Measurements from ENCODE around the gene AHRR.

AHRR gene

DNA sequence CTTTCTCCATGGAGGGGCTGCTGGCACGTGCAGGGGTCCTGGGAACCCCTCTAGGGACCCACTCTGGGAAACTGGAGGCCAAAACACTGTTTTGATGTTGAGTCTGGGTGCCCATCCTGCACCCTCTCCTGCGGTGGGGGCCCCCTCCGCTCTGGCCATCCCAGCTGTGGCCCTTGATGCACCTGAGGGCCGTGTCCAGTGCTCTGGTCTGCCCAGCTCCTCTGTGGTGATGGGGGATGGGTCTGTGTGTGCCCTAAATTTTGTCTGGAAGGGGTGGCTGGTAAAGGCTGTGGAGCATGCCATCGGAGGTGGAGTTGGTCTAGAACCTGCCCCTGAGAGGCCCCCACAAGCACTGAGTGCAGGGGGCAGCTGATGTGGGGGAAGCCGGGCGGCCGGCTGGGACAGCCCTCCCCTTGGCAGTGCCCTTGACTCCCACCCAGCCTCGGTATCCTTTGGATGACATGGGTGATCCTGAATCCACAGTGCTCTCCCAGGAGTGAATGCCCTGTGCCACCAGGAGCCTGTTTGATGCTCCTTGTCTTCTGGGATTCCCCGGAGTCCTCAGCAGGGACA, 26.3 kb downstream of the AHRR start:
- DNase-seq = no peak

DNA sequence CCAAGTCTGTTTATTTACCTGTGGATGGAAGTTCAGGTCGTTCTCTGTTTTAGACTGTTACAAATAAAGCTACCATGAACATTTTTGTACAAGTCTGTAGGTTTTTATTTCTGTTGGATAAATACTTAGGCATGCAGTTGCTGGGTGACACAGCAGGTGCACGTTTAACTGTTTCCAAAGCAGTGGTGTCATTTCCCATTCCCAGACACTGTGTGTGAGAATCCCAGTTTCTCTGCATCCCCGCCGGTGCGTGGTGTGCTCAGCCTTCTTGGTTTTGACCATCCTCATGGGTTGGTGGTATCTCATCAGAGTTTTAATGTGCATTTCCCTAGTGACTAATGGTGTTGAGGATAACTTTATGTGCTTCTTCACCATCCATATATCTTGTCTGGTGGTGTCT, 27.2 kb downstream of the AHRR start:
- DNase-seq = no peak

DNA sequence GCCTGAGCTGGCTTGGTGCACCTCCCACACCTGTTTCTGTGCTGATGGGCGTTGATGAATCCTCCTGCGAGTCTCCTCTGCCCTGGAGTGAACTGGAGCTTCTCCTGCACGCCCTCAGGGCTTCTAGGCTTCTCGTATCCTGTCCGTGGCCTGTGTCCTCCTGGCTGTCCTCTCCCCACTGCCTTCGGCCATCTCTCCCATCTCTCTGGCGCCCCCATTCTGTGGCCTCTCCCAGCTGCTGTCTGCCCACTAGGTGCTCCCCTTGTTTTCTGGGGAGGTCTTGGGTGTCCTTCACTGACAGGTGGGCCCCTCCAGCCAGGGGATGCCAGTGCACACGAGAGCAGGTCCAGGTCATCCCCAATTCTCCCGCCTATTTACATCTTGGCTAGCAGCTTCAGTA, 28.8 kb downstream of the AHRR start:
- DNase-seq = no peak

DNA sequence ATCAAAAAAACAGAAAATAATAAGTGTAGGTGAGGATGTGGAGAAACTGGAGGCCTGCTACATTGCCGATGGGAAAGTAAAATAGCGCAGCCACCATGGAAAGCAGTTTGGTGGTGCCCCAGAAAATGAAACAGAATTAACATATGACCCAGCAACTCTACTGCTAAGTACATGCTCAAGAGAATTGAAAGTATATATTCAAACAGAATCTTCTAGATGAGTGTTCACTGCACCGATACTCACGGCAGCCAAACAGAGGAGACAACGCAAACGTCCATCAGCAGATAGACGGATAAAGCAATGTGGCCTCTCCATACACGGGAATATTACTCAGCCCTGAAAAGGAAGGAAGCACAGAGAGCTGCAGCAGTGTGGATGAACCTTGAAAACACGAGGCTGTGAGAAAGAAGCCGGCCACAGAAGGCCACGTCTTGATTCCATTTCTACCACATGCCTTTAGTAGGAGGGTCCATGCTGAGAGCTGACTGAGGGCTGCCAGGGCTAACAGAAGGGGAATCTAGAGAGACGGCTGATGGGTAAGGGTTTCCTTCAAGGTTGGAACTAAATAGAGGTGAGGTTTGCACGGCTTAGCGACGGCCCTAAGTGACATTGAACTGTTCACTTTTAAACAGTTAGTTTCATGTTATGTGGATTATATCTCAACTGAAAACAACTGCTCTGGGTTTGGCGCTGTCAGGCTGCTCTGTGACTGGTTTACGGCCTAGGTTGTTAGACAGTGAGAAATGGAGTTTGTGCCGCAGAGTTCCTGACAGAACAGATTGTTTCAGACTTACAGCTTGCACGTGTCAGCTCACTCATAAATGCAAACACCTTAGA, 29.8 kb downstream of the AHRR start:
- DNase-seq = no peak

DNA sequence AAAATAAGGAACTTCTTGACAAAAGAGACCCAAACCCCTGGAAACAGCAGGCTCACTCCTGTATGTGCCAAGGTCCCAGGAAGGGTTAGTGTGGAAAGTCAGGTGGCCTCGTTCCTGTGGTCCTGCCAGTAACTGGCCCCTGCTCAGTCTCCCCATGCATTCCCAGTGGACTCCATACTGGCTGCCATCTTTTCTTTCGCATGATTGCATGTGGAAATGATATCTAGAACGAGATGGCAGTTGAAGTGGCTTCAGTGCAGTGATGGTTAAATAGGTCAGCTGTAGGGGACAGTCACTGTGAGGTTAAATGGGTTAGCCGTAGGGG, 30.4 kb downstream of the AHRR start:
- DNase-seq = no peak

DNA sequence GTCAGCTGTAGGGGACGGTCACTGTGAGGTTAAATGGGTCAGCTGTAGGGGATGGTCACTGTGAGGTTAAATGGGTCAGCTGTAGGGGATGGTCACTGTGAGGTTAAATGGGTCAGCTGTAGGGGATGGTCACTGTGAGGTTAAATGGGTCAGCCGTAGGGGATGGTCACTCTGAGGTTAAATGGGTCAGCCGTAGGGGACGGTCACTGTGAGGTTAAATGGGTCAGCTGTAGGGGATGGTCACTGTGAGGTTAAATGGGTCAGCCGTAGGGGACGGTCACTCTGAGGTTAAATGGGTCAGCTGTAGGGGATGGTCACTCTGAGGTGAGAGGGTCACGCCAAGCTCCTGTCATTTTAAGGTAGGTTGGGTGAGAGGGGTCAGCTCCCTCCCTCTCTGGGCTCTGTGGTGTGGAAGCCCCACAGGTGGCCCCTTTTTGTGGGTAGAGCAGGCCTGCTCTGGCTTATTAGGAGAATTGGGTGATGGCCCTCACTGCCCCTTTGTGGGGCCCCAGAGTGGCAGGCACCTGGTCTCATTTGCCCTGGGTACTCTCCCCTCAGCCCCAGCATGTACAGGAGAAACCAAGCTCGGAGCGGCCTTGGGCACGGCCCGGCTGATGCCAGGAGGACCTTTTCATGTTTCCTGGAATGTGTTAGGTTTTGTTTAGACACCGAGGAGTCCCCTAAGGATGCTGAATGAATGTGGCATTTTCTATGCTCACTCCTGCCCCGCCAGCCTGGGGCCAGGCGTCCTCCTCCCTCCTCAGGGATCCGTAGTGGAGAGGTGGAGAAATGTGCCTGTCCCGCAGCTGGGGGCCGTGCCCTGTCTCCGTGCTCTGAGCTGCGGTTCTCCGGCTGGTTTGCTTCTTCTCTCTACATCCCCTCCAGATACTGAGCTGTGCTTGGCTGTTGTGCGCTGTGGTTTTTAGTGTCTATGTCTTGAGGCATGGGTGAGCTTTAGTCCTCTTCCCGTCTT, 31.4 kb downstream of the AHRR start:
- DNase-seq = no peak

DNA sequence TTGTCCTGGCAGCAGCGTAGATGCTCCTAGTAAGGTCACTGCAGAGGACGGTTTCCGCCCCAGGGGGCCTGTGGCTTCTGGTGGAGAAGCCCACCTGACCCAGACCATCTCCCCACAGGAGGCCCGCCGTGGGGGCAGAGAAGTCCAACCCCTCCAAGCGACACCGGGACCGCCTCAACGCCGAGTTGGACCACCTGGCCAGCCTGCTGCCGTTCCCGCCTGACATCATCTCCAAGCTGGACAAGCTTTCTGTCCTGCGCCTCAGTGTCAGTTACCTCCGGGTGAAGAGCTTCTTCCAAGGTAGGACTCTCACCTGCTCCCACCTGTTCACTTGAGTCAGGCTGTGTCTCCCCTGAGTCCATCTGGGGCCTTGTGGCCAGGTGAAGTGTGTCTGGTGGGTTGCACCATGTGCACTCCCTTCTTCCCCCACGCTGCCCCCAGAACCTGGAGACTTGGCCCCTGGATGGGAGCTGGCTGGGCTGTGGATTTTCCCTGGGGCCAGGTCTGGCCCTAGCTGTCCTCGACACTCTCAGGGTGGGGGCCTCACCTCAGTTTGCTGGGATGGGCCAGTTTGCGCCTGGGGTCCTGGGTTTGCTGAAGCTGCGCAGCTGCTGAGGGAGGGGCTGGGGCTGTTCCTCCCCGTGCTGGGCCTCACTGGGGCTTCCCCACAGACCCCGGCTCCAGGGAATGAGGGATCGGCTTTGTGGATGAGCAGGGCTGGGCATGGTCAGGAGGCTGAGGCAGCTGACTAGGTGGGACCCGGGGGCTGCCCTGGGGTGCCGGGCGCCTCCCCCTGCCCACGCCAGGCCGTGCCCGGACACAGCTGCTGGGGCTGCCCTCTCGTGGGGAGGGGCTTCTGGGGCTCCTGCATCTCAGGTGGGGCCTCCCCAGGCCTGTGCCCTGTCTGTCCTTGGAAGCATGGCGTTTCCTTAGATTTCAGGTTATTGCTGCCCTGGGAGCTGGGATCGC, 32.4 kb downstream of the AHRR start:
- DNase-seq = no peak

DNA sequence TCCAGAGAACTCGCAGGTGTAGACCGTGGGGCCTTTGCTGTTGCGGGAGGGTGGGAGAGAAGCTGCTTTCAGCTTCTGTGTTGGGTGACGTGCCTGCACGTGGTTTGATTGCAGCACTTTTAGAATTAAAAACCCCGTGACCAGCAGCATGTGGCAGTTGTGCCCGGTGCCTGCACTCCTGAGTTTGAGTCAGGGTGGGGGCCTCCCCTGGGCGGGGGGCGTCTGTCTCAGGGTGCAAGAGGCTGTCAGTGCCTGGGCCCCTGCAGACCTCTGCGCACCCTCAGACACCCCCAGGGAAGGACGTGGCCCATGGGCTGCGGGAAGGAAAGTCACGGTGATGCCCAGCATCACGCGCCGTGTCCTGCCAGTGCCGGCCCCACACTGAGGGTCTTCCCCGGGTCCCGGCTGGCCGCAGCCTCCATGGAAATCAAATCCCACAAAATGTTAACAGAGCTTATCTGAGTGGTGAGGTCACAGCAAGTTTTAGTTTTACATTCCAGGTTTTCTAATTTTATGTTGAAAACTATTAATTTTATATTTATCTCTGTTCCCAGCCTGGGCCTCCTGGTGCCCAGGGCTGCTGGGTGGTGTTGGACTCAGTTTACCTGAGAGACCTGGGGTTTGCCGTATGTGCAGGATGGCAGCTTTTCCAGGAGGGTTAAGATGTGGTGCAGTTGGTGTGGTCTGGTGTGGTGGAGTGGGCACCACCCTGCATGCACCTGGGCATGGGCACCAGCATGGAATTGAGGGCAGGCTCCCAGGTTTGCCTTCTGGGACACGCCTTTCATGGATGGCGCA, 33.3 kb downstream of the AHRR start:
- no peak for DNase-seq

DNA sequence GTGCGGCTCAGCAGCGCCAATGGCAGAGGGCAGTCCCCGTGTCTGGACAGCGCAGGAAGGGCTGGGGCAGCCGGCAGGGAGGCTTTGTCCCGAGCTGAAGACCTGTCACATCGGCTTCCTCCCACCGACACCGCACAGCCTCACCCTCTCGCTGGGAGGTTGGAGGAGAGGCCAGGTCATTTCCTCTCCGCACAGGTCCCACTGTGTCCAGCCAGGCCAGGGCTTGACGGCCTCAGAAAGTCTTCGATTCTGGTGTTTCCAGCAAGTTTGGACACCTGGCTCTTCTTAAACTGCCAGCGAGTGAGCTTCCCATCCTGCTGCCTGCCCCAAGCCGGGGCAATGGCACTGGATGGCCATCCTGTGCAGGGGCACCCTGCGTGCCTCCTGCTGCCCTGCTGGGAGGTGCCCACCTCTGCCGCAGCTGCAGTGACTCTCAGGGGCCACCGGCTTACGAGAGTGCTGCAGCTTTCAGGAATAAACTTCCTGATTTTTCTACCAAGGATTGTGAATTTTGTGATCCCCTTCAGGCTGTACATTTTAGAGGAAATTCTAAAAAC, 33.9 kb downstream of the AHRR start:
- DNase-seq = no peak

DNA sequence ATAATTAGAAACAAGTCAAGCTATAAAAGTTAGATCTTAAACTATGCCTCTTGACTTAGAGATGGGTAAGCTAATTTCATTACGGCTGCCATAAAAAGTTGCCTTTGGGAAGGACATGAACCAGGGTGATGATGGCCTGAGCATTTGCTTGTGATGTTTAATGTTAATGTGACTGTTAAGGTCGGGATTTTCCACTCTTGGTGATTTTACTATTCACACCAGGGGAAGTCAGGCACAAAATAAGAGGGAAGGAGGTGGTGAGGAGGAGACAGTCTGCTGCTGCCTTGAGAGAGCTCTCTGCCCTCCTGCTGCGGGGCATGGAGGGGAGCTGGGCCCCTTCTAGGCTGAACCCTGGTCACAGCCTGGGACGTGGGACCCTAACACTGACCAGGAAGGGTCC, 34.4 kb downstream of the AHRR start:
- no peak for DNase-seq

DNA sequence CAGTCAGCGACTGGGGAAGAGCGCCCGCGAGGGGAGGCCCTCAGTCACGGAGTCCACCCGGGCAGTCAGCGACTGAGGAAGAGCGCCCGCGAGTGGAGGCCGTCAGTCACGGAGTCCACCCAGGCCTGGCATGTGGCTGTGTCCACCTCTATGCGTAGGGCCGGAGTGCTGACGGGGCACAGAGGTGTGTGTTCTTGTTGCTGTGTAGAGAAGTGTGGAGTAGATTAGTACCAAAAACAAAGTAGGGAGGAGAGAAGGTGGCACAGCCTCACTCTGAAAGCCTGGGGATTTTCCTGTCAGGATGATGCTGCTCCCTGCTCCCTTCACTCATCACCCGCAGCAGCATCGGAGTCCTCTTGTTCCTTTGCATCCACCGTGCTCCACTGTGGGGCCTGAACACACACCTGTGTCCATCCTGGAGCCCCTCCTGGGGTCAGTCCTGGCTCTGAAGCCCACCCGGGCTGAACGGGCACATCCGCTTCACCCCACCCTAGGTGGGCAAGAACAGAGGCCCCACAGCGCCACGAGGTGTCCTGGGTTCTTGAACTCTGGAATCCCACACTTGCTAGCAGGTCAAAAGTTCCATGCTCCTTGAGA, 37.9 kb downstream of the AHRR start:
- no peak for DNase-seq

DNA sequence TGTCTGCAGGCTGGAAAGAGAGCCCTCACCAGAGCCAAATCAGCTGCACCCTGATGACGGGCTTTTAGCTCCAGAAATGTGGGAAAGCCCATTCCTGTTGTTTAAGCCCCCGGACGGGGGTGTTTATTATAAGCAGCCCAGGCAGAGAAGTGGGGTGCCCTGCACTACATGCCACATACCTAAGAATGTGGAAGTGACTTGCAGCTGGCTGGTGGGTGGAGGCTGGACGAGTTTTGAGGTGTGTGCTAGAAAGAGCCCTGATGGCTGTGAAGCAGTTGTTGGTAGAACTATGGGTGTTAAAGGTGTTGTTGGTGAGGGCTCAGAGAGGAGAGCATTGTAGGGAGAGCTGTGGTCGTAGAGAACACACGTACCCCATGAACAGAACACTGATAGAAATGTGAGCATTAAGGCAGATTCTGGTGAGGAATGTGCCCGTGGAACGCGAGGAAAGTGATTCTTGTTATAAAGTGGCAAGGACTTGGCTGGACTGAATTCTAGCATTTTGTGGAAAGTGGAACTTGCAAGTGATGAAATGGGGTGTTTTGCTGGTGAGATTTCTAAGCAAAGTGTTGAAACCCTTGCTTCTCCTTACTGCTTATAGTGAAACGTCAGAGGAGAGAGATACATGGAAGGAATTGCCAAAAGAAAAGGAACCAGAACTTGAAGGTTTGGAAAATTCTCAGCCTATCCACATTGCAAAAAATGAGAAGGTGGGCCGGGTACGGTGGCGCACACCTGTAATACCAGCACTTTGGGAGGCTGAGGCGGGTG, 38.9 kb downstream of the AHRR start:
- DNase-seq = no peak

DNA sequence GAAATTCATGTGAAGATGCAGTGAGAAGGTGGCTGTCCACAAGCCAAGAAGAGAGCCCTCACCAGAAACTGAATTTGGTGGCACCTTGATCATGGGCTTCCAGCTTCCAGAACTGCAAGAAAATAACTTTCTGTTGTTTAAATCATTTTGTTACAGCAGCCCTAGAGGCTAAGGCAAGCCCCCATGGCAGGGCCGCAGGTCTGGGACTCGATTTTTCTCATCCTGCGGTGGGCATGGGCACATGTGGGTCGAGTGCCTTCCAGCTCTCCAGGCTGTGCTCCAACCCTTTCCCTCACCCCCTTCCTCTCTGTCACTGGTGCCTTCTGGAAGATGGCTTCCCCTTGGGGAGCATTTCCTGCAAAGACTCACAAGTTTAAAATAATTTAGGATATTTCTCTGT, 40.7 kb downstream of the AHRR start:
- no peak for DNase-seq

DNA sequence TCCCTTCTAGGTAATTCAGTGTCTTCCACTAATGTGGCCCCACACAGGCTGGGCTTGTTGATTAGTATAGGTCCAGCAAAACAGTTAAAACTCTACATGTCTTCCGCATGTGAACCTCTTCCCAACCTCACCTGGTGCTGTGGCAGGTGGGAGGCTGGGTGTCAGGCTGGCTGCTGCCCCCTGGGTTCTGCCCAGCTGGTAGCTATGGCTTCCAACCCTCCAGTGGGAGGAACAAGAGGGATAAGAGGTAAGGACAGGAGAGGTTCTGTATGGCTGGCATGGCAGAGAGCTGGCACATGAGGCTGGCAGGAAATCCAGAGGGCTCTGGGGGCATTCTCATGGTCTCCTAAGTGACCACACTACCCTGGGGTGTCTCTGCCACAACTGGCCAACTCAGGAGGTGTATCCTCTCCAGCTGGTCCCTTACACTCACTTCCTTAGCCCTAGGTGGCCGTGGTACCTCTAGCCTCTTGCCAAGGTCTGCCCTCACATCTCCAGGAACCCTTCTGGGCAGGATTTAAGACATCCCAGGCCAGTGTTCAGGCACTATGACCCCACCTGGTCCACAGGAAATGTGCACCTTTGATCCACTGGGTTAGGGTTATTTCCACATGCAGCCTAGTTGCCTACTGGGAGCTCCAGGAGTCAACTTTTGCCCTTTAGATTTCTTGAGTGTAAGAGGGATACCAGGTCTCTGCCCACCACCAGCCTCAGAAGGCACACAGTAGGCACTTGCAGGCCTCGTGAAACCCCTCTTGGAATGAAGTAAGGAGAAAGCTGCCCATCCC, 41.7 kb downstream of the AHRR start:
- no peak for DNase-seq

DNA sequence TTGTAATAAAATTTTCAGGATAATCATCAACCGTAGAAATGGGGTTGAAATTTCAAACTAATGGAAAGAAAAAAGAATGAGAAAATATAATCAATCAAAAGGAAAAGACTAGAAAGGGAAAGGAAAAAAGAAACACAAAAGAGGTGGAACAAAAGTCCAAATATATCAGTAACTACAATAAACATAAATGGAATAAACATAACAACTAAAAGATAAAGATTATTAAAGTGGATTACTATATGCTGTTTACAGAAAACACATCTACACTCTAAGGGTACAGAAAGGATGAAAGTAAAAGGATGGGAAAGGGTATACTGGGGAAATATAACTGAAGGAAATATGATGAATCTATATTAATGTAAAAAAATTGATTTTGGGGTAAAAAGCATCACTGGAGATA, 43.0 kb downstream of the AHRR start:
- no peak for DNase-seq

DNA sequence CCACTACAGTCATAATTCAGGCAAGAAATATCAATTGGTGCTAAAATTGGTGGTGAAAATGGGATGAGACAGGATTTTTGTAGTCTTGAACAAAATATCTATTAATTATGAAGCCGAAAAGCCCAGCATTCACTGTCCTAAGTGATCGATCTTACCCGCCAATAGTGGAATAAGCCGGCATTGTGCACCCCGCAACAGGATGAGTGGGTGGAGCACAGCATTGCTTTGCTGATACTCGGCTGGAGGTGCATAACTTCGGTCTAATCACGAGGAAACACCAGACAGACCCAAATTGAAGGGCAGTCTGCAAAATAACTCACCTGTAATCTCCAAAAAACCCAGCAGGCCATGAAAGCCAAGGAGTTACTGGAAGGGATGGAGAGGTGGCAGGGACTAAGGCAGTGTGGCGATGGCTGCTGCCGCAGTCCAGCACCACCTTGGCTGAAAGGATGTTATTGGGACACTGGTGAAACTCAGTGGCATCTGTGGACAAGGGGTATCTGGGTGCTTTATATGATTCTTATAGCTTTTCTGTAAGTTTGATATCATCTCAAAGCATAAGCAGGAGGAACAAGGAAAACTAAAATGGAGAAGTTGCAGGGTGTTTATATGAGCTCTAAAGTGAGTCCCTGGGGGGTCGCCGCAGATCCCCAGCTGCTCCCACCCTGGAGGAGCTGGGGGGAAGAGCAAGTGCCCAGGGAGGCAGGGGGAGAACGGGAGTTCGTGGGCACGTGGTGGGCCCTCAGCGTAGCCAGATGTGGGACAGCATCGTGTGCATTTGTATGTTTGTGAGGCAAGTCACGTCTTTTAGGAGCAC, 45.2 kb downstream of the AHRR start:
- no peak for DNase-seq

DNA sequence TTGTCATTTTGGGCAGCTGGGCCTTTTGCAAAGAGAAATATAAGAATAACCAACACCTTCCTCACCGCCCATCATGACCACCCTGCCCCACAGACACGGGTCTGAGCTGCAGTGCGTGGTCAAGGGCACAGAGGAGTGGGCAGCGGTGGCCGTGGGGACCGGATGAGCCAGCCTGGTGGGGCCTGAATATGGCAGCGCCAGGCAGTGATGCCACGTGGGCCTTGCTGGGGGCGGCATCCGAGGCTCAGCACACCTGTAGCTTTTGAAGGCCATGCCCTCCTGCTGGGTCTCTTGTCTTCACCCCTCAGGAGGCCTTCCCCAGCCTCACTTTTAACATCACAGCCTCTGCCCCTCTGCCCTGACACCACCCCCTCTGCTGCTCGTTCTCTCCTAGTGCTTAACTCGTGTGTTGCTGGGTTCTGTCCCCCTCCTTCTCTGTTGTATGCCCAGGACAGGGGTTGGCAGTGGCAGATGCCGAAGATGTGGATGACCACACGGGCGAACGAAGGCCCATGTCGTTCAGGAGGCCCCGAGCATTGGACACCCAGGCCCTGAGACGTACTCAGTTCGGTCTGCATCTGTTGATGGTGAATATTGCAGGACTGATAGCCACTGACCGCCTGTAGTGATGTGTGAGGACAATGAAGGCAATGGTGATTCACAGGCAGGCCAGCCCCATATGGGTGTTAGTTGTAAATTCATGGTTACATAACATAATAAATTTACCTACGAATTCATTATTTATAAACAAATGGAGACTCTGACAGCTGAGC, 46.0 kb downstream of the AHRR start:
- DNase-seq = no peak
